K562 (cell line): ENCODE results near the gene C17orf114.

Experiments used
- ATAC-seq: fragments of 200-7000 bp; cut with Tn5 transposase; 3 replicates; pipeline ENCODE4 v1.9.1; 2020; ENCODE audit warnings: moderate library complexity
- BruUV-seq: library from RNA; stranded (reverse); fragments of 400-500 nt; replicated peaks from 2 replicates; lab custom pipeline; 2021; lab: Mats Ljungman, UMichigan
- CTCF ChIA-PET: fragments of 300-600 bp; formaldehyde crosslinking; extraction: SDS; loops from one replicate; lab custom pipeline; 2021; ENCODE audit warnings: low intra/inter-chr PET ratio; lab: Yijun Ruan, JAX
- POLR2A ChIA-PET: fragments of 300-600, 350-650 bp; sonication (Branson Sonifier 250); formaldehyde crosslinking; extraction: SDS; loops from one replicate; lab custom pipeline; 2021; ENCODE audit warnings: antibody characterized with exemption, inconsistent platforms; lab: Yijun Ruan, JAX
- DNase-seq, 4 experiments: peaks; one replicate each; pipeline versions ENCODE4 v3.0.0 to v3.0.0-alpha.2; 2011 to 2018; ENCODE audit warnings: low spot score in 3 of 4, mixed read lengths in 3 of 4; ENCODE audit errors: extremely low read depth in 1 of 4
- FAIRE-seq: peaks from 2 replicates; lab custom pipeline; 2011; peaks lifted over from hg19 to GRCh38; lab: Jason Lieb, UNC
- H2AFZ ChIP-seq: 2 replicates; pipeline ENCODE4 v1.6.0; 2011; ENCODE audit warnings: low read depth, low read length, control low read depth, inconsistent platforms
- H3K27ac ChIP-seq: fragments of 200-600 bp; 3 replicates; pipeline ENCODE4 v1.8.0; 2011; ENCODE audit warnings: low read depth, mild to moderate bottlenecking, control low read depth, inconsistent platforms, low read length, moderate library complexity, mixed read lengths; ENCODE audit errors: extremely low read depth
- H3K27me3 ChIP-seq, 2 experiments: fragments of 300-600 bp in 1 of 2; 2 replicates in 1 of 2; 3 replicates in 1 of 2; pipeline versions ENCODE4 v1.6.0 to v1.8.0; 2011; ENCODE audit warnings: inconsistent platforms in 2 of 2, low read length in 2 of 2, mild to moderate bottlenecking in 1 of 2, mixed read lengths in 1 of 2, moderate library complexity in 1 of 2; ENCODE audit not compliant: control insufficient read depth in 2 of 2, insufficient read depth in 2 of 2
- H3K36me3 ChIP-seq: fragments of 300-600 bp; 3 replicates; pipeline ENCODE4 v1.8.0; 2011; ENCODE audit warnings: mild to moderate bottlenecking, low read length, inconsistent platforms; ENCODE audit not compliant: control insufficient read depth, insufficient read depth
- H3K4me1 ChIP-seq, 2 experiments: fragments of 200-600 bp in 1 of 2; replicated peaks in 1 of 2; 2 replicates in 1 of 2; 3 replicates in 1 of 2; pipeline versions ENCODE4 v1.5.1 to v1.8.0; 2011; ENCODE audit warnings: inconsistent platforms in 2 of 2, low read length in 2 of 2, mild to moderate bottlenecking in 1 of 2, mixed read lengths in 1 of 2, moderate library complexity in 1 of 2; ENCODE audit not compliant: control insufficient read depth in 2 of 2, insufficient read depth in 2 of 2
- H3K4me2 ChIP-seq: 2 replicates; pipeline ENCODE4 v1.6.1; 2011; ENCODE audit warnings: low read length, control low read depth, inconsistent platforms, mixed read lengths; ENCODE audit not compliant: insufficient read depth
- H3K4me3 ChIP-seq: fragments of 200-600 bp; sonication (generic), shearing (Covaris generic); 2 replicates; pipeline ENCODE4 v1.5.1; 2016; ENCODE audit warnings: control low read depth, inconsistent platforms
- H3K79me2 ChIP-seq: fragments of 200-600 bp; 3 replicates; pipeline ENCODE4 v1.8.0; 2011; ENCODE audit warnings: low read length, inconsistent platforms; ENCODE audit not compliant: control insufficient read depth, insufficient read depth
- H3K9ac ChIP-seq, 2 experiments: 2 replicates each; pipeline versions ENCODE4 v1.6.0 to v1.6.1; 2011; ENCODE audit warnings: low read depth in 2 of 2, low read length in 2 of 2, control low read depth in 1 of 2, inconsistent platforms in 1 of 2, mild to moderate bottlenecking in 1 of 2, mixed read lengths in 1 of 2; ENCODE audit not compliant: insufficient read depth in 1 of 2
- H3K9me1 ChIP-seq: one replicate; pipeline ENCODE4 v1.6.0; 2011; ENCODE audit warnings: inconsistent platforms, mild to moderate bottlenecking, low read length, moderate library complexity; ENCODE audit not compliant: control insufficient read depth, insufficient read depth
- H3K9me3 ChIP-seq: replicated peaks from 2 replicates; pipeline ENCODE4 v1.5.1; 2011; ENCODE audit warnings: low read depth, low read length, inconsistent platforms; ENCODE audit not compliant: control insufficient read depth, insufficient read depth
- H4K20me1 ChIP-seq: replicated peaks from 2 replicates; pipeline ENCODE4 v1.6.1; 2011; ENCODE audit warnings: low read length, inconsistent platforms, mixed read lengths; ENCODE audit not compliant: control insufficient read depth, insufficient read depth
- PCBP2 ChIP-seq: fragments of 200-400 bp; formaldehyde crosslinking; IDR thresholded peaks from 2 replicates; pipeline ENCODE4 v1.6.1; 2018; ENCODE audit warnings: low read length, low read depth, mild to moderate bottlenecking, moderate library complexity; ENCODE audit not compliant: poor library complexity, severe bottlenecking
- RBM14 ChIP-seq: fragments of 200-400 bp; formaldehyde crosslinking; IDR thresholded peaks from 2 replicates; pipeline ENCODE4 v1.6.1; 2018; ENCODE audit warnings: low read depth, mild to moderate bottlenecking, low read length, moderate library complexity, borderline replicate concordance; ENCODE audit not compliant: insufficient read depth
- ZBTB33 ChIP-seq: sonication (generic); formaldehyde crosslinking; IDR thresholded peaks from 2 replicates; pipeline ENCODE4 v1.8.1; 2023; ENCODE audit warnings: mild to moderate bottlenecking, missing genetic modification reagents
- ZBTB7A ChIP-seq: IDR thresholded peaks from 2 replicates; pipeline ENCODE4 v1.6.1; 2011; ENCODE audit warnings: low read depth, mild to moderate bottlenecking, low read length, moderate library complexity, borderline replicate concordance; ENCODE audit not compliant: control insufficient read depth
- WGBS: fragments of 100-300 bp; shearing (Covaris generic); methylation state at CpG from one replicate; pipeline ENCODE4 v1.1.6; 2016; ENCODE audit warnings: low coverage, mixed read lengths; ENCODE audit not compliant: insufficient coverage; ENCODE audit errors: missing lambda C conversion rate; 5-methylcytosine and 5-hydroxymethylcytosine counted together
- in situ Hi-C: fragments of 300-500 bp; cut with MboI; formaldehyde crosslinking; loops from 4 replicates; pipeline ENCODE4 v1.15.0; 2018; ENCODE audit warnings: inconsistent platforms, mixed read lengths
- intact Hi-C: fragments of 100-400 bp; cut with micrococcal nuclease; formaldehyde crosslinking; loops from 2 replicates; pipeline ENCODE4 v1.14.2; 2022

C17orf114 gene

GRCh38 chr17:4788807-4789700, 13.1 kb downstream of the C17orf114 start, which contains the start of gene GLTPD2:
GLTPD2 (plus strand) TSS chr17:4788964; CDS start chr17:4789012, 48 bp downstream.
- TF ChIP-seq PCBP2 (no peak), ZBTB33 (peak; percentile 78), ZBTB7A (0 out of 2 replicates have a peak, but pooled peaks have one; percentile 31), RBM14 (0 out of 2 replicates have a peak, but pooled peaks have one; percentile 6)
- TF ChIP-seq, all 486 proteins: peak for 3

More at GRCh38 chr17:4788807-4789700, 13.1 kb downstream of the C17orf114 start, which contains the start of gene GLTPD2:
- BruUV-seq, result TSS peak; percentile 81
- Histone ChIP-seq H3K9me3 (no peaks in the 10 kb centered on the region), H3K4me3 (peak within 1 kb of the TSS; percentile 60), H3K27ac (peak within 1 kb of the TSS; percentile 82; the same call in 2 of the 3 replicates), H3K4me2 (peak within 1 kb of the TSS; percentile 86), H3K9ac (peak within 1 kb of the TSS; percentile 69 to 93), H4K20me1 (no peaks in the 10 kb centered on the region), H3K36me3 (no peaks in the 10 kb centered on the region), H3K27me3 (peaks cover 3 to 11% of the 10 kb centered on the region in 2 experiments; a peak in 3 of 5 replicates), H2AFZ (peak within 1 kb of the TSS; percentile 94), H3K79me2 (peaks cover 6% of the 10 kb centered on the region; the same call in 2 of the 3 replicates), H3K9me1 (no peaks in the 10 kb centered on the region), H3K4me1 (peaks cover 0 to 31% of the 10 kb centered on the region in 2 experiments; a peak in 2 of 5 replicates)
- intact Hi-C loops (no loop called here), in situ Hi-C loops (no loop called here)
- ChIA-PET CTCF (interaction anchor here (0.6 to 2.9 kb wide), 3 partner anchors 57 to 378 kb away, joined by 3 to 13 read pairs (median 6); partner anchors contain the start of gene ARRB2), POLR2A (interaction anchor here (0.6 to 1.5 kb wide), 7 partner anchors 10 to 86 kb away, joined by 3 to 7 read pairs (median 4); partner anchors contain the start of gene ARRB2)
- no peak for ATAC-seq
- DNase-seq, result no peak
- 63% methylated on average over 14 of the region's 62 CpGs for WGBS
- FAIRE-seq, result no peak
